NCI-H748 treated with DMSO at 0.1 percent for 48 hours (cell line): ENCODE measurements around the gene CALCB.

Experiments used
- DNase-seq: peaks from one replicate; lab custom pipeline; 2025; lab: John Stamatoyannopoulos, UW

CALCB gene

GRCh38 chr11:15074206-15075161 is 1.1 kb downstream of the CALCB start:
- peak; percentile 91 for DNase-seq

GRCh38 chr11:15075162-15075526 is 1.8 kb downstream of the CALCB start:
- no peak for DNase-seq

GRCh38 chr11:15091175-15091574 is 17.8 kb downstream of the CALCB start:
- no peak for DNase-seq

GRCh38 chr11:15091625-15092024 is 18.2 kb downstream of the CALCB start:
- DNase-seq, result no peak

GRCh38 chr11:15093432-15093831 is 20.0 kb downstream of the CALCB start:
- no peak for DNase-seq

GRCh38 chr11:15095736-15096228 is 22.4 kb downstream of the CALCB start:
- no peak for DNase-seq

GRCh38 chr11:15097411-15097810 is 24.0 kb downstream of the CALCB start:
- no peak for DNase-seq

- DNase-seq, result no peak
Observed at GRCh38 chr11:15099267-15099666, 25.9 kb downstream of the CALCB start.

- peak; percentile 37 for DNase-seq
Observed at GRCh38 chr11:15101072-15101709, 27.8 kb downstream of the CALCB start.

GRCh38 chr11:15104166-15104565 is 30.8 kb downstream of the CALCB start:
- DNase-seq, result no peak

- no peak for DNase-seq
Observed at GRCh38 chr11:15106201-15106965, 33.0 kb downstream of the CALCB start.

GRCh38 chr11:15107730-15108515 is 34.5 kb downstream of the CALCB start:
- DNase-seq, result no peak

- no peak for DNase-seq
Observed at GRCh38 chr11:15108592-15109130, 35.3 kb downstream of the CALCB start.

GRCh38 chr11:15109602-15110001 is 36.2 kb downstream of the CALCB start:
- no peak for DNase-seq

- no peak for DNase-seq
Observed at GRCh38 chr11:15111215-15111614, 37.8 kb downstream of the CALCB start.

- DNase-seq, result no peak
Observed at GRCh38 chr11:15112131-15112541, 38.7 kb downstream of the CALCB start.

- no peak for DNase-seq
Observed at GRCh38 chr11:15113381-15113780, 40.0 kb downstream of the CALCB start.

- no peak for DNase-seq
Observed at GRCh38 chr11:15114501-15115475, 41.4 kb downstream of the CALCB start, which contains the start of gene INSC. Gene INSC, plus strand, starts transcription at chr11:15114923. Its CDS starts 34,252 bp downstream, at chr11:15149175.

- no peak for DNase-seq
Observed at GRCh38 chr11:15115686-15116085, 42.3 kb downstream of the CALCB start.

GRCh38 chr11:15117751-15118150 is 44.4 kb downstream of the CALCB start:
- DNase-seq, result no peak
